ENCODE measurements around the gene CHFR.
"Not testable (repeated sequence)": the region's sequence is repeated elsewhere in the genome, so short reads cannot be mapped to it uniquely, and the experiment has no call there.

CHFR gene

GRCh38 chr12:132809391-132809790 lies 78.0 kb downstream of the CHFR start:
- H3K23ac ChIP-seq (ENCODE audit: low read length in 2 of 2); H3K4me1 ChIP-seq (ENCODE audit: control insufficient read depth, insufficient read depth, low read depth, low read length); H3K4me2 ChIP-seq (ENCODE audit: low read length, poor library complexity, severe bottlenecking); H3K4me3 ChIP-seq (ENCODE audit: insufficient read depth in 1 of 2, low read depth in 1 of 2, low read length in 2 of 2); H3K14ac ChIP-seq (ENCODE audit: low read length in 2 of 2); H3K9ac ChIP-seq (ENCODE audit: low read length); H4K91ac ChIP-seq (ENCODE audit: low read length); H3K27me3 ChIP-seq (ENCODE audit: control insufficient read depth in 1 of 2, insufficient read depth in 1 of 2, low read length in 2 of 2); H3K9me3 ChIP-seq (ENCODE audit: control insufficient read depth, low read length); H2AK5ac ChIP-seq (ENCODE audit: low read length, severe bottlenecking); H3K4ac ChIP-seq (ENCODE audit: low read depth in 1 of 2, low read length in 2 of 2); H2BK120ac ChIP-seq (ENCODE audit: low read depth, low read length); H4K8ac ChIP-seq (ENCODE audit: low read length); H3K27ac ChIP-seq (ENCODE audit: low read length, poor library complexity, severe bottlenecking); H2BK5ac ChIP-seq (ENCODE audit: low read depth, low read length, poor library complexity, severe bottlenecking); H2AFZ ChIP-seq (ENCODE audit: low read depth, low read length); H2BK15ac ChIP-seq (ENCODE audit: low read depth, poor library complexity, severe bottlenecking); H2BK12ac ChIP-seq (ENCODE audit: low read length in 2 of 2); H3K18ac ChIP-seq (ENCODE audit: low read depth in 1 of 2, low read length in 2 of 2): not testable (repeated sequence)
- Histone ChIP-seq H3K36me3 (ENCODE audit: control insufficient read depth in 1 of 2, insufficient read depth in 2 of 2, low read depth in 1 of 2, low read length in 2 of 2) (peaks cover 78 to 86% of the 10 kb centered on the region in 2 experiments), H3K79me1 (replicated peaks; ENCODE audit: low read length, poor library complexity, severe bottlenecking) (peaks cover 20% of the 10 kb centered on the region)
- peak; percentile 43 for DNase-seq
- WGBS: 73% methylated on average over 9 of the region's 13 CpGs

GRCh38 chr12:132807295-132808092 lies 79.9 kb downstream of the CHFR start:
- 85% methylated on average over 21 of the region's 25 CpGs for WGBS
- no peaks in the 10 kb centered on the region for H3K9me3 ChIP-seq (ENCODE audit: control insufficient read depth, low read length)
- H2AFZ ChIP-seq (ENCODE audit: low read depth, low read length): no peak overlapping the region
- peaks cover 79 to 86% of the 10 kb centered on the region in 2 experiments for H3K36me3 ChIP-seq (ENCODE audit: control insufficient read depth in 1 of 2, insufficient read depth in 2 of 2, low read depth in 1 of 2, low read length in 2 of 2)
- no peak overlapping the region for H3K4me2 ChIP-seq (ENCODE audit: low read length, poor library complexity, severe bottlenecking)
- H3K9ac ChIP-seq (ENCODE audit: low read length): no peak overlapping the region
- H3K23ac ChIP-seq (ENCODE audit: low read length in 2 of 2): no peak overlapping the region
- H3K79me1 ChIP-seq (replicated peaks; ENCODE audit: low read length, poor library complexity, severe bottlenecking): peaks cover 15% of the 10 kb centered on the region
- H3K27ac ChIP-seq (ENCODE audit: low read length, poor library complexity, severe bottlenecking): no peak overlapping the region
- no peak overlapping the region for H2AK5ac ChIP-seq (ENCODE audit: low read length, severe bottlenecking)
- H2BK5ac ChIP-seq (ENCODE audit: low read depth, low read length, poor library complexity, severe bottlenecking): no peak overlapping the region
- no peak overlapping the region for H3K4me3 ChIP-seq (ENCODE audit: insufficient read depth in 1 of 2, low read depth in 1 of 2, low read length in 2 of 2)
- no peak overlapping the region for H3K18ac ChIP-seq (ENCODE audit: low read depth in 1 of 2, low read length in 2 of 2)
- no peak overlapping the region for H2BK12ac ChIP-seq (ENCODE audit: low read length in 2 of 2)
- H2BK120ac ChIP-seq (ENCODE audit: low read depth, low read length): no peak overlapping the region
- peaks cover 4% of the 10 kb centered on the region for H3K4me1 ChIP-seq (ENCODE audit: control insufficient read depth, insufficient read depth, low read depth, low read length)
- no peak overlapping the region for H2BK15ac ChIP-seq (ENCODE audit: low read depth, poor library complexity, severe bottlenecking)
- no peak for DNase-seq
- H4K91ac ChIP-seq (ENCODE audit: low read length): no peak overlapping the region
- no peak overlapping the region for H4K8ac ChIP-seq (ENCODE audit: low read length)
- no peak overlapping the region for H3K4ac ChIP-seq (ENCODE audit: low read depth in 1 of 2, low read length in 2 of 2)
- no peaks in the 10 kb centered on the region for H3K27me3 ChIP-seq (ENCODE audit: control insufficient read depth in 1 of 2, insufficient read depth in 1 of 2, low read length in 2 of 2)
- H3K14ac ChIP-seq (ENCODE audit: low read length in 2 of 2): peak overlapping the region in 1 of 2 experiments; percentile 10

GRCh38 chr12:132806857-132807256 lies 80.5 kb downstream of the CHFR start:
- WGBS: 99% methylated on average over 18 of the region's 18 CpGs
- H2BK15ac ChIP-seq (ENCODE audit: low read depth, poor library complexity, severe bottlenecking): no peak overlapping the region
- H3K9ac ChIP-seq (ENCODE audit: low read length): no peak overlapping the region
- H2AK5ac ChIP-seq (ENCODE audit: low read length, severe bottlenecking): no peak overlapping the region
- no peak overlapping the region for H3K4me3 ChIP-seq (ENCODE audit: insufficient read depth in 1 of 2, low read depth in 1 of 2, low read length in 2 of 2)
- no peak overlapping the region for H2BK120ac ChIP-seq (ENCODE audit: low read depth, low read length)
- H3K23ac ChIP-seq (ENCODE audit: low read length in 2 of 2): no peak overlapping the region
- H3K27ac ChIP-seq (ENCODE audit: low read length, poor library complexity, severe bottlenecking): no peak overlapping the region
- no peak overlapping the region for H2BK5ac ChIP-seq (ENCODE audit: low read depth, low read length, poor library complexity, severe bottlenecking)
- H3K79me1 ChIP-seq (replicated peaks; ENCODE audit: low read length, poor library complexity, severe bottlenecking): peaks cover 15% of the 10 kb centered on the region
- H4K91ac ChIP-seq (ENCODE audit: low read length): no peak overlapping the region
- no peak overlapping the region for H2AFZ ChIP-seq (ENCODE audit: low read depth, low read length)
- no peaks in the 10 kb centered on the region for H3K9me3 ChIP-seq (ENCODE audit: control insufficient read depth, low read length)
- no peak overlapping the region for H4K8ac ChIP-seq (ENCODE audit: low read length)
- no peak overlapping the region for H3K4ac ChIP-seq (ENCODE audit: low read depth in 1 of 2, low read length in 2 of 2)
- H3K27me3 ChIP-seq (ENCODE audit: control insufficient read depth in 1 of 2, insufficient read depth in 1 of 2, low read length in 2 of 2): no peaks in the 10 kb centered on the region
- H3K4me1 ChIP-seq (ENCODE audit: control insufficient read depth, insufficient read depth, low read depth, low read length): peaks cover 4% of the 10 kb centered on the region
- H3K36me3 ChIP-seq (ENCODE audit: control insufficient read depth in 1 of 2, insufficient read depth in 2 of 2, low read depth in 1 of 2, low read length in 2 of 2): peaks cover 79 to 87% of the 10 kb centered on the region in 2 experiments
- H3K14ac ChIP-seq (ENCODE audit: low read length in 2 of 2): no peak overlapping the region
- no peak overlapping the region for H2BK12ac ChIP-seq (ENCODE audit: low read length in 2 of 2)
- no peak for DNase-seq
- H3K4me2 ChIP-seq (ENCODE audit: low read length, poor library complexity, severe bottlenecking): no peak overlapping the region
- H3K18ac ChIP-seq (ENCODE audit: low read depth in 1 of 2, low read length in 2 of 2): no peak overlapping the region

GRCh38 chr12:132804426-132804861 lies 83.0 kb downstream of the CHFR start:
- Histone ChIP-seq H4K91ac (ENCODE audit: low read length) (no peak overlapping the region), H3K27ac (ENCODE audit: low read length, poor library complexity, severe bottlenecking) (no peak overlapping the region), H2BK120ac (ENCODE audit: low read depth, low read length) (no peak overlapping the region), H3K36me3 (ENCODE audit: control insufficient read depth in 1 of 2, insufficient read depth in 2 of 2, low read depth in 1 of 2, low read length in 2 of 2) (peaks cover 86 to 88% of the 10 kb centered on the region in 2 experiments), H2BK12ac (ENCODE audit: low read length in 2 of 2) (no peak overlapping the region), H3K79me1 (replicated peaks; ENCODE audit: low read length, poor library complexity, severe bottlenecking) (peaks cover 25% of the 10 kb centered on the region), H3K23ac (ENCODE audit: low read length in 2 of 2) (no peak overlapping the region), H4K8ac (ENCODE audit: low read length) (no peak overlapping the region), H2BK15ac (ENCODE audit: low read depth, poor library complexity, severe bottlenecking) (no peak overlapping the region), H3K4me1 (ENCODE audit: control insufficient read depth, insufficient read depth, low read depth, low read length) (peaks cover 4% of the 10 kb centered on the region), H3K9ac (ENCODE audit: low read length) (no peak overlapping the region), H3K18ac (ENCODE audit: low read depth in 1 of 2, low read length in 2 of 2) (no peak overlapping the region), H3K4me3 (ENCODE audit: insufficient read depth in 1 of 2, low read depth in 1 of 2, low read length in 2 of 2) (no peak overlapping the region), H3K4ac (ENCODE audit: low read depth in 1 of 2, low read length in 2 of 2) (no peak overlapping the region), H3K4me2 (ENCODE audit: low read length, poor library complexity, severe bottlenecking) (no peak overlapping the region), H3K27me3 (ENCODE audit: control insufficient read depth in 1 of 2, insufficient read depth in 1 of 2, low read length in 2 of 2) (no peaks in the 10 kb centered on the region), H2BK5ac (ENCODE audit: low read depth, low read length, poor library complexity, severe bottlenecking) (no peak overlapping the region), H2AK5ac (ENCODE audit: low read length, severe bottlenecking) (no peak overlapping the region), H3K14ac (ENCODE audit: low read length in 2 of 2) (no peak overlapping the region), H2AFZ (ENCODE audit: low read depth, low read length) (no peak overlapping the region), H3K9me3 (ENCODE audit: control insufficient read depth, low read length) (no peaks in the 10 kb centered on the region)
- DNase-seq: no peak
- WGBS: 98% methylated on average over 11 of the region's 16 CpGs

Data from mesenchymal stem cell (in vitro differentiated cells and primary cell).